HG03469 (cell line): ENCODE results near the gene ANKRD62.
"Not testable (repeated sequence)": the region's sequence is repeated elsewhere in the genome, so short reads cannot be mapped to it uniquely, and the experiment has no call there.

Source experiments
- ATAC-seq: cut with Tn5 transposase; IDR thresholded peaks from one replicate; pipeline ENCODE4 v1.9.1; 2021; ENCODE audit warnings: mild to moderate bottlenecking, moderate library complexity, moderate number of reproducible peaks; ENCODE audit not compliant: unreplicated experiment

Gene ANKRD62

DNA sequence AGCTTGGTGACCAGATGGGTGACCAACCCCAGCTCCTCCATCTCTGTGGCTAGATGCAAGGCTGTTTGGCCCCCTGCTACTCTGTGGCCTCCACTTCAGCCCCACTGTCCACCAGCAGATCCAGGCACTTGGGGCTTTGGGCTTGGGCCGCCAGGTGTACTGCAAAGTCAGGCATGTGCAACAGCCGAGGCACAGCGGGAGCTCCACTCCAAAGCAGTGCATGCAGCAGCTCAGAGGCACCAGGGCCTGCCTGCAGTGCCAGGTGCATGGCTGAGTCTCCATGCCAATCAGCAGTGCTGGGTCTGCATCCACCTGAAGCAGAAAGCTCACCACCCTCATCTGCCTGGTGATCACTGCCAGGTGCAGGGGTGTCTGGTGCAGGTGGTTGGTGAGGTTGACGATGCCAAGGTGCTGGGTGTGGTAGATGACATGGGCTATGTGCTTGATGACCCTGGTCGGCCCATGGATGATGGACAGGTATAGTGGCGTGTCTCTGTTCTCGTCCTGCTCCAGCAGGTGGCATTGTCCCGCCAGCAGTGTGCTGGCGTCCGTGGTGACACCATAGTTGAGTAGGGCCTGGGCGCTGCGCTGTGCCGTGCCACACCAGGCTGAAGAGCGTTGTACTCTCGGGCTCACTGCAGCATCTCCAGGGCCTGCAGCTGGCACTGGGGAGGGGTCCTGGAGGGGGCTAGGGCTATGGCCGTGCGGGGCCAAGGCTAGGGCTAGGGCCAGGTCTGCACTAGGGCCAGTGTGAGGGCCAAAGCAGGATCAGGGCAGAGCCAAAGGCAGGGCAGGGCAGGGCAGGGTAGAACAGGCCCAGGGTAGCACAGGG, 1.0 kb upstream of the ANKRD62 start:
- no peak for ATAC-seq

DNA sequence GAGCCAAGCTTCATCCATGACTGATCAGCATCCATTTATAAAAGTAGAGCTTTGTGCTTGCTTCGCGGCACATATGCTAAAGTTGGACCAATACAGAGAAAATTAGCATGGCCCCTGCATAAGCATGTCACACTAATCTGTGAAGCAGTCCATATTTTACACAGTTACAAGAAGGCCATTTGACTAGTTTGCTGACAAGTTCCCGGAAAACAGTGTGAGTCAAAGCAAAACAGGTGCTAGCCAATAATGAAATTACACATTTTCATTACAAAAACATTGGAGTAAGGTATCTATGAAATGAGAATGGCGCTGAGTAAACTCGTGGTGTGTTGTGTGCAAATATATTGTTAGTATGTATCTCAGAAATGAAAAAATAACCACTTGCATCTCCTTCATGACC, 4.7 kb downstream of the ANKRD62 start:
- no peak for ATAC-seq

DNA sequence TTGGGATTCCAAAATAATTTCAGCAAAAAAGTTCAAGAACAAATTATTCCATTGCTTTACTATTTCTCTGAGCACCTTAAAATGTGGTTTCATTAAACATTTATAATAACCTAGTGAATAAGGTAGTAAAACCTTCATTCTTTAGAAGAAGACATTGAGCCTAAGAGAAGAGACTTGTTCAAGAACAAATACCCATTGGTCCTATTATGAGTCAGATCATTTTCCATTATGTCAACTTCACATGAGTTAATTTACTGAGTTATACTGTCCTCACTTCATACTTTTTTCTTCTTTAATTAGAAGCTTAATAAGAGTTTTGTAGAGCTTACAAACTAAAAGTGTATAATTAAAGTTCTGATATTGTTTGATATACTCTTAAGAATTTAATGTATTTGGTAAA, 5.5 kb downstream of the ANKRD62 start:
- ATAC-seq, result no peak

DNA sequence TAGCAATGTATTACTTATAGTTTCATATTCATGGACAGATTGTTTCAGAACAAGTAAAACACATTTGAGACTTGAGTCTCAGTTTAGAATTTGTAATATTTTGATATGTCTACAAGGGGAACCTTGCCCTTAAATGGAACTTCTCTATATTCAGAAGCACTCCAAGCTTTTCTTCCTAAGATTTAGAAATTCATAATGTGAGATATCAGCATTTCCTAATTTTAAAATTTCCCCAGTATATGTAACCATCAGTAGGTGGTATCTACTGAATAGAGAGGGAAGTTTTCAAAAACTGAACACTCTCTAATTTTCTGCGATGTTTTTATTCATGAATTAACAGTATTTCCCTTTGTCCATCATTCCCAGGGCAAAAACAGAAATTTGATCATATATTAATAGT, 7.6 kb downstream of the ANKRD62 start:
- ATAC-seq, result no peak

DNA sequence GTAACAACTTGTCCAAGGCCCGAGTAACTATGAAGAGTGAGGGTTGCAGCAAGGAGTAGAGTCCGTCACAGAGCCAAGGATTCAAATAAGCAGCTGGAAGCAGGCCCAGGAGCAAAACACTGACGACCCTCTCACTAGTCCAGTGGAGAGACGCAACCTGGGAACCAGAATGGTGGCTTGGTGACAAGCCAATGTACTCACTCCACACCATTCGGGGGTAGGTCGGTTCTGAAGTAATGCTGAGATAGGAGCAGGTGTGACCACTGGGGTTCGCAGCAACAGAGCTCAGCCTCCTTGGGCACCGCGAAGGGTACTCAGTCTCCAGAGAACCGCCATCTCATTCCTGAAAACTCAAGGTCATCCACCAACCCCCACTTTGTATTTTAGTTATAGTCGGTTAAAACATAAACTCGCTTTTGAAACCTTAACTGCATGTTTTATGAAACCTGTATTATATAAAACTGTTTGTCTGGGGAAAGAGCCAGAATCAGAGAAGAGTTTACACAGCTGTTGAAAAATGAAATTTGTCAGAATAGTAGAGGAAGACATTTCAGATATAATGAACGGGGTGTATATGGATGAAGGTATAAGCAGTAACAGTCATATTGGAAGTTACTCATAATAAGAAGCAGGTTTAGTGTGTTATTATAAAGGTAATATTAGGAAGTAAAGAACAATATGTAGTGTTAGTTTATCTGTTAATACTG, 8.6 kb downstream of the ANKRD62 start:
- no peak for ATAC-seq

GRCh38 chr18:12106471-12106870, 12.8 kb downstream of the ANKRD62 start:
- no peak for ATAC-seq

GRCh38 chr18:12109836-12110235, 16.2 kb downstream of the ANKRD62 start:
- no peak for ATAC-seq

DNA sequence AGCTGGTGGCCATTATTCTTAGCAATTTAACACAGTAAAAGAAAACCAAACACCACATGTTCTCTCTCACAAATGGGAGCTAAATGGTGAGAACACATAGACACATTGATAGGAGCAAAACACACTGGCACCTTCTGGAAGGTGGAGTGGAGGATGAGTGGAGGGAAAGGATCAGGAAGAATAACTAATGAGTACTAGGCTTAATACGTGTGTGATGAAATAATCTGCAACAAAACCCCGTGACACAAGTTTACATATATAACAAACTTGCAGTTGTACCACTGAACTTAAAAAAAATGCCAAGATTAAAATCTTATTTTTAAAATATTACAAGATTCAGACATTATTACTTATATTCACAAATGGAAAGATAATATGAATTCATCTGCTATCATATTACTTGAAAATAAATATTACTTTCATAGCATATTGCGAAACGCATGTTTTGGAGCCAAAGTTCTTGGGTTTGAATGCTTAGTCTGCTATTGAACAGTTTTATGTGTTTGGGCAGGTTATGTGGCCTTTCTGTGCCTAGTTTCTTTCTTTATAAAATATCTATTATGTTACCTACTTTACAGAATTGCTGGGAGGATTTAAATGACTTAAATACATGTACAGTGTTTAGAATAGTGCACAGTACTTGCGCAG, 20.5 kb downstream of the ANKRD62 start:
- ATAC-seq, result no peak

- ATAC-seq, result no peak
Measured at GRCh38 chr18:12119358-12119757, 25.7 kb downstream of the ANKRD62 start.

GRCh38 chr18:12121175-12122042, 27.8 kb downstream of the ANKRD62 start:
- no peak for ATAC-seq

DNA sequence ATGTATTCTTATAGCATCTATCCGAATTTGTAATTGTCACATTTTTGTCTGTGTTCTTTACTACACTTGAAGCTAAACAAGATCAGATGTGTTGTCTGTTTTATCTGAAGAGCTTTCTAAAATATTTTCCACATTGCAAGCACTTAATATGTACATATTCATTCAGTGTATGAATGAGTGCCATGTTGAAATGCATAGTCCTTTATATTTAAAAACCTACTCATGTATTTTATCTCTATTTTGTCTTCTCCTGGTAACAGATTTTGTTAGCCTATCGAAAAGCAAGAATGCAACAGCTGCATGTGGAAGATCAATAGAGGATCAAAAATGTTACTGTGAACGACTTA, 28.4 kb downstream of the ANKRD62 start:
- ATAC-seq, result not testable (repeated sequence)

- not testable (repeated sequence) for ATAC-seq
Measured at GRCh38 chr18:12127647-12128046, 34.0 kb downstream of the ANKRD62 start.

DNA sequence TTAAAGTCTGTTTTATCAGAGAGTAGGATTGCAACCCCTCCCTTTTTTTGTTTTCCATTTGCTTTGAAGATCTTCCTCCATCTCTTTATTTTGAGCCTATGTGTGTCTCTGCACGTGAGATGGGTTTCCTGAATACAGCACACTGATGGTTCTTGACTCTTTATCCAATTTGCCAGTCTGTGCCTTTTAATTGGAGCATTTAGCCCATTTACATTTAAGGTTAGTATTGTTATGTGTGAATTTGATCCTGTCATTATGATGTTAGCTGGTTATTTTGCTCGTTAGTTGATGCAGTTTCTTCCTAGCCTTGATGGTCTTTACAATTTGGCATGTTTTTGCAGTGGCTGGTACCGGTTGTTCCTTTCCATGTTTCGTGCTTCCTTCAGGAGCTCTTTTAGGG, 45.2 kb downstream of the ANKRD62 start:
- ATAC-seq, result not testable (repeated sequence)

- not testable (repeated sequence) for ATAC-seq
Measured at GRCh38 chr18:12140866-12141265, 47.2 kb downstream of the ANKRD62 start.

DNA sequence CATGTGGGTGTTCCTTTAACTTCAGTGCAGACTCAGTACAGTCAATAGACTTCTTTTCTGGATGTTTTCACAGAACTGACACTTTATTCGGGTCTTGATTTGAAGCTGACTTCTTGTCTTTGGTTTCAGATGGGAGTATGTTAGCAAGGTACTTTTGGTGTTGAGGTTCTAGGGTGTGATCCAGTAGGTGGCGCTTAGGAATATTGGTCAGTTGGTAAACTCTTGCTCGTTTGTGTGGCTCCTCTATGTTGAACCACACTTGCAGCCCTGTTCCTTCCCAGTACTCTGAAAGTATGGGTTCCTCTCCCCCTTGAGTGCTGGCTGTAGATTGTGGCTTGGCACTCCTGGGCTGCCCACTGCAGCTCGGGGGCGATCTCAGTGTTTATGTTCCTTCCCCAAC, 48.1 kb downstream of the ANKRD62 start:
- not testable (repeated sequence) for ATAC-seq

DNA sequence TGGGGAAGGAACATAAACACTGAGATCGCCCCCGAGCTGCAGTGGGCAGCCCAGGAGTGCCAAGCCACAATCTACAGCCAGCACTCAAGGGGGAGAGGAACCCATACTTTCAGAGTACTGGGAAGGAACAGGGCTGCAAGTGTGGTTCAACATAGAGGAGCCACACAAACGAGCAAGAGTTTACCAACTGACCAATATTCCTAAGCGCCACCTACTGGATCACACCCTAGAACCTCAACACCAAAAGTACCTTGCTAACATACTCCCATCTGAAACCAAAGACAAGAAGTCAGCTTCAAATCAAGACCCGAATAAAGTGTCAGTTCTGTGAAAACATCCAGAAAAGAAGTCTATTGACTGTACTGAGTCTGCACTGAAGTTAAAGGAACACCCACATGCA, 55.8 kb downstream of the ANKRD62 start:
- not testable (repeated sequence) for ATAC-seq

DNA sequence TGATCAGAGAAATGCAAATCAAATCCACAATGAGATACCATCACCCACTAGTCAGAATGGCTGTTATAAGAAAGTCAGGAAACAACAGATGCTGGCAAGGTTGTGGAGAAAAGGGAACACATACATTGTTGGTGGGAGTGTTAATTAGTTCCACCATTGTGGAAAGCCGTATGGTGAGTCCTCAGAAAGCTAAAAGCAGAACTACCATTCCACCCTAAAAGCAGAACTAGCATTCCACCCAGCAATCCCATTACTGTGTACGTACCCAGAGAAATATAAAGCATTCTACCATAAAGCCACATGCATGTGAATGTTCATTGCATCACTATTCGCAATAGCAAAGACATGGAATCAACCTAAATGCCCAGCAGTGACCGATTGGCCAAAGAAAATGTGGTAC, 60.7 kb downstream of the ANKRD62 start:
- no peak for ATAC-seq

- no peak for ATAC-seq
Measured at GRCh38 chr18:12155996-12156395, 62.4 kb downstream of the ANKRD62 start.

DNA sequence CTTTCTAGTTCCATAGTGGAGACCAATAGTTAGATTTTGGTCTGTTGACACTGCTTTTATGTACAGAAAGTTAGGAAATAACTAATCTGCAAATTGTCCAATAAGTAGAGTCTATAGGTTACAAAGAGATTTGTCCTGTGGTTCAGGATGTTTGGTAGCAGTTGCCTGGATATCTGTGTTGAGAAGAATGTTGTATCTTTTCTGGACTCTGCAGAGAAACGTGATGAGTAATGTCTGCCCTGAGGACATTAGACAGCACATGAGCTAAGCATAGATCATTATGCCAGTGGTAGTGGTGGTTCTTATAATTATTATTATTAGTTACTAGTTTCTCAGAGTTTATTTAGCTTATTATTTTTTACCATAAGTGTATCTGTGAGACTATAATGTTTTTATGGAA, 65.8 kb downstream of the ANKRD62 start:
- no peak for ATAC-seq

GRCh38 chr18:12162786-12163185, 69.1 kb downstream of the ANKRD62 start:
- no peak for ATAC-seq
